ENCODE results near the gene STAG3. TPM values are rescaled to one million over a fixed set of nuclear protein-coding genes. Genes with fewer than 3 reads are reported as not detected.
A peak's percentile ranks its signal among the peaks of the same experiment; 100 is the strongest.

Gene STAG3
- total RNA-seq, 4 donors from 2014 or later: 0.96 to 9.4 (median 2.2) TPM; not detected in 1

- Histone ChIP-seq H3K27me3 (no peaks in the 10 kb centered on the region), H3K36me3 (peaks cover 0 to 6% (median 0%) of the 10 kb centered on the region in 4 donors), H3K4me3 (no peak overlapping the region), H3K9me3 (no peaks in the 10 kb centered on the region), H3K27ac (peak overlapping the region; percentile 89 to 91 (median 90)), H3K4me1 (peaks cover 24 to 87% (median 57%) of the 10 kb centered on the region in 4 donors)
- TF ChIP-seq POLR2AphosphoS5 (IDR thresholded peaks at IDR 0.05) (peak in 1 of 3 donors; percentile 6), POLR2A (IDR thresholded peaks at IDR 0.05) (peak; percentile 22), CTCF (IDR thresholded peaks at IDR 0.05) (no peak), EP300 (IDR thresholded peaks at IDR 0.05; ENCODE audit: low read depth) (peak; percentile 3)
- in situ Hi-C loops (cut with MboI; ENCODE audit: low pct_ligation_motif_present in 1 of 4, low pct_unique_long_range_greater_than_20kb in 1 of 4, low sequenced_read_pairs in 3 of 4) (no loop called here), intact Hi-C loops (cut with DNase I; ENCODE audit: low total_unique reads) (no loop called here)
- DNase-seq: peak; percentile 80
- 17 to 58% methylated on average over 1 to 30 of the region's 30 CpGs for WGBS, 2 donors (ENCODE audit: low coverage in 1 of 2)
Observed at GRCh38 chr7:100154651-100155491, 22.8 kb upstream of the STAG3 start.

- H3K27me3 ChIP-seq: no peaks in the 10 kb centered on the region
- H3K9me3 ChIP-seq: no peaks in the 10 kb centered on the region
- DNase-seq: no peak
- TF ChIP-seq POLR2A (IDR thresholded peaks at IDR 0.05) (no peak), CTCF (IDR thresholded peaks at IDR 0.05) (no peak), POLR2AphosphoS5 (IDR thresholded peaks at IDR 0.05) (no peak), EP300 (IDR thresholded peaks at IDR 0.05; ENCODE audit: low read depth) (no peak)
- in situ Hi-C loops (cut with MboI; ENCODE audit: low pct_ligation_motif_present in 1 of 4, low pct_unique_long_range_greater_than_20kb in 1 of 4, low sequenced_read_pairs in 3 of 4): no loop called here
- peaks cover 24 to 79% (median 51%) of the 10 kb centered on the region in 4 donors for H3K4me1 ChIP-seq
- H3K36me3 ChIP-seq: peaks cover 0 to 6% (median 0%) of the 10 kb centered on the region in 4 donors
- intact Hi-C loops (cut with DNase I; ENCODE audit: low total_unique reads): no loop called here
- WGBS, 2 donors (ENCODE audit: low coverage in 1 of 2): 86% methylated on average over 20 of the region's 20 CpGs; no CpG with 5 or more reads in 1 of the 2 donors
- H3K27ac ChIP-seq: peak overlapping the region; percentile 89 to 91 (median 90)
- no peak overlapping the region for H3K4me3 ChIP-seq
Observed at GRCh38 chr7:100155553-100156317, 22.0 kb upstream of the STAG3 start.

GRCh38 chr7:100156331-100157068 is 21.2 kb upstream of the STAG3 start:
- TF ChIP-seq EP300 (IDR thresholded peaks at IDR 0.05; ENCODE audit: low read depth) (no peak), POLR2AphosphoS5 (IDR thresholded peaks at IDR 0.05) (no peak), POLR2A (IDR thresholded peaks at IDR 0.05) (no peak), CTCF (IDR thresholded peaks at IDR 0.05) (no peak)
- WGBS, 2 donors (ENCODE audit: low coverage in 1 of 2): 80 to 92% methylated on average over 12 to 16 of the region's 16 CpGs
- Histone ChIP-seq H3K4me1 (peaks cover 24 to 71% (median 51%) of the 10 kb centered on the region in 4 donors), H3K27ac (peak overlapping the region; percentile 89 to 91 (median 90)), H3K9me3 (no peaks in the 10 kb centered on the region), H3K27me3 (no peaks in the 10 kb centered on the region), H3K36me3 (peaks cover 0 to 6% (median 0%) of the 10 kb centered on the region in 4 donors), H3K4me3 (no peak overlapping the region)
- in situ Hi-C loops (cut with MboI; ENCODE audit: low pct_ligation_motif_present in 1 of 4, low pct_unique_long_range_greater_than_20kb in 1 of 4, low sequenced_read_pairs in 3 of 4): no loop called here
- DNase-seq: no peak
- intact Hi-C loops (cut with DNase I; ENCODE audit: low total_unique reads): no loop called here

Measured in transverse colon (tissue), 4 donors.